Measurements from ENCODE around the gene ARID5B.

The ARID5B gene

GRCh38 chr10:61921143-61921542, 19.6 kb downstream of the ARID5B start:
- no peak overlapping the region for H3K4me3 ChIP-seq (ENCODE audit: low read depth, low read length)
- in situ Hi-C loops (cut with HindIII; ENCODE audit: low sequenced_read_pairs) = no loop called here
- TF ChIP-seq CTCF (IDR thresholded peaks at IDR 0.05; ENCODE audit: low read depth, low read length, missing control alignments) = no peak
- DNase-seq (ENCODE audit: low read depth) = no peak

- no peak for TF ChIP-seq CTCF (IDR thresholded peaks at IDR 0.05; ENCODE audit: low read depth, low read length, missing control alignments)
- in situ Hi-C loops (cut with HindIII; ENCODE audit: low sequenced_read_pairs) = no loop called here
- DNase-seq (ENCODE audit: low read depth) = no peak
- H3K4me3 ChIP-seq (ENCODE audit: low read depth, low read length) = no peak overlapping the region
Measured at GRCh38 chr10:61923210-61923949, 21.9 kb downstream of the ARID5B start.

- DNase-seq (ENCODE audit: low read depth) = no peak
- TF ChIP-seq CTCF (IDR thresholded peaks at IDR 0.05; ENCODE audit: low read depth, low read length, missing control alignments) = no peak
- no peak overlapping the region for H3K4me3 ChIP-seq (ENCODE audit: low read depth, low read length)
- in situ Hi-C loops (cut with HindIII; ENCODE audit: low sequenced_read_pairs) = no loop called here
Measured at GRCh38 chr10:61923950-61924274, 22.4 kb downstream of the ARID5B start.

GRCh38 chr10:61929555-61929954, 28.1 kb downstream of the ARID5B start:
- no peak overlapping the region for H3K4me3 ChIP-seq (ENCODE audit: low read depth, low read length)
- TF ChIP-seq CTCF (IDR thresholded peaks at IDR 0.05; ENCODE audit: low read depth, low read length, missing control alignments) = no peak
- DNase-seq (ENCODE audit: low read depth) = no peak
- in situ Hi-C loops (cut with HindIII; ENCODE audit: low sequenced_read_pairs) = no loop called here

- no peak overlapping the region for H3K4me3 ChIP-seq (ENCODE audit: low read depth, low read length)
- in situ Hi-C loops (cut with HindIII; ENCODE audit: low sequenced_read_pairs) = no loop called here
- no peak for TF ChIP-seq CTCF (IDR thresholded peaks at IDR 0.05; ENCODE audit: low read depth, low read length, missing control alignments)
- DNase-seq (ENCODE audit: low read depth) = no peak
Measured at GRCh38 chr10:61931620-61932332, 30.3 kb downstream of the ARID5B start.

GRCh38 chr10:61933859-61934555, 32.5 kb downstream of the ARID5B start:
- in situ Hi-C loops (cut with HindIII; ENCODE audit: low sequenced_read_pairs) = no loop called here
- TF ChIP-seq CTCF (IDR thresholded peaks at IDR 0.05; ENCODE audit: low read depth, low read length, missing control alignments) = no peak
- DNase-seq (ENCODE audit: low read depth) = no peak
- H3K4me3 ChIP-seq (ENCODE audit: low read depth, low read length) = no peak overlapping the region

Measured in astrocyte of the cerebellum (primary cell).